ENCODE data around the gene ZFPM1.

ZFPM1 gene

DNA sequence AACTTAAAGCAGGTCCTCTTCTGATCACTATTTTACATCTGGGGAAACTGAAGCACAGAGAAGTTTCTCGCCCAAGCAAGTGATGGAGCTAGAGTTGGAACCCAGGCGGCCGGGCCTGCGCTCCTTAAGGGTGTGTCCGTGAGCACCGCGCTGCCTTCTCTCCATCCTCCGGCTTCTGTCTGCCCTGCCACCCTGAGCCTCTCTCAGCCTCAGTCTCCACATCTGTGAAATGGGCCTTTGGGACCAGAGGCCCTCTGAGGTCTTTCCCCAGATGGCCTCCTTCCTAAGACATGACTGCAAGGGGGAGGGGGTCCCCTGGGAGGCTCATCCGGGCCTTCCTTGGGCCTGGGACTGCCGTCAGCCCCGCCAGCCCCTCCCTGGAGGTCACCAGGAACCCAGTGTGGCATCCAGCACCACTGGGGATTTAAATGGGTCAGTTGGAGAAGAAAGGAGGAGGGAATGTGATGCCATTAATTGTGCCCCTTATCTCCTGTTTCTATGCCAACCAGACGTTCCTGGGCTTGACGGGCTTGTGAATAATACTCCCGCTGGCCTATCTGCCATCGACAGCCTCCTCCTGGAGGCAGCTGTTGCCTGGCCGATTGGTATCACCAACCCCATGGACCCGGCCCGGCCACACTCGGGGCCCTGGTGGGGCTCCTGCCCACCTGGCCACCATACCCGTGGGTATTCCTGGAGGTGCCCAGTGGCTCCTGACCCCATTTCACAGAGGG, 5.1 kb downstream of the ZFPM1 start:
- WGBS, 2 experiments = 93% methylated on average over 20 of the region's 20 CpGs
- no peaks in the 10 kb centered on the region for H3K9me3 ChIP-seq (ENCODE audit: control insufficient read depth, low read length)
- H3K27ac ChIP-seq (ENCODE audit: insufficient read depth, low read depth, low read length, poor library complexity, severe bottlenecking) = no peak overlapping the region

DNA sequence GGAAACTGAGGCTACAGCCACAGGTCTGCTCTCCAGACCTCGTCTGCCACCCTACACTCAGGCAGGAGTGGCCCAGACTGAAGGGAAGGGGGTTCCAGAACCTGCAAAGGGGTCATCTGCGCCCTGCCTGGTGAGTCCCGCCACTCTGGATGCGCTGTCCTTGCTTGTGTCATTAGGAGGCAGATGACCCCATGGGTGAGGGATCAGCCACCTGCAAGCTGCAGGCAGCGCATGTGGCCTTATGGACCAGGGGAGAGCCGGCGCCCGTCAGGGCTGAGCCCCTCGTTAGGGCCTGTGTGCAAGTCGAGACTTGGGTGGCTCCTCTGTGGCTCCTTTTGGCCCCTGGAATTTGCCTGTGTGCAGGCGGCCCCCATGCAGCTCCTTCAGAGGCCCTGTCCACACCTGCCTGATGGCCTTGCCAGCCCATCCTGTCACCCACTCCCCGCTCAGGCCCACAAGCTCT, 5.7 kb downstream of the ZFPM1 start:
- H3K27ac ChIP-seq (ENCODE audit: insufficient read depth, low read depth, low read length, poor library complexity, severe bottlenecking) = no peak overlapping the region
- no peaks in the 10 kb centered on the region for H3K9me3 ChIP-seq (ENCODE audit: control insufficient read depth, low read length)
- H3K27me3 ChIP-seq (ENCODE audit: control insufficient read depth, insufficient read depth, low read length, poor library complexity, severe bottlenecking) = peaks cover 42% of the 10 kb centered on the region
- 89 to 92% methylated on average over 12 of the region's 12 CpGs for WGBS, 2 experiments
- no peaks in the 10 kb centered on the region for H3K36me3 ChIP-seq (ENCODE audit: control insufficient read depth, insufficient read depth, low read length)
- H3K4me1 ChIP-seq (ENCODE audit: control insufficient read depth, insufficient read depth, low read length) = peaks cover 31% of the 10 kb centered on the region
- H3K4me3 ChIP-seq (ENCODE audit: insufficient read depth, low read depth, low read length) = no peak overlapping the region

More for the DNA sequence above, 5.1 kb downstream of the ZFPM1 start:
- H3K4me3 ChIP-seq (ENCODE audit: insufficient read depth, low read depth, low read length) = no peak overlapping the region
- peaks cover 44% of the 10 kb centered on the region for H3K27me3 ChIP-seq (ENCODE audit: control insufficient read depth, insufficient read depth, low read length, poor library complexity, severe bottlenecking)
- H3K4me1 ChIP-seq (ENCODE audit: control insufficient read depth, insufficient read depth, low read length) = peaks cover 31% of the 10 kb centered on the region
- no peaks in the 10 kb centered on the region for H3K36me3 ChIP-seq (ENCODE audit: control insufficient read depth, insufficient read depth, low read length)

DNA sequence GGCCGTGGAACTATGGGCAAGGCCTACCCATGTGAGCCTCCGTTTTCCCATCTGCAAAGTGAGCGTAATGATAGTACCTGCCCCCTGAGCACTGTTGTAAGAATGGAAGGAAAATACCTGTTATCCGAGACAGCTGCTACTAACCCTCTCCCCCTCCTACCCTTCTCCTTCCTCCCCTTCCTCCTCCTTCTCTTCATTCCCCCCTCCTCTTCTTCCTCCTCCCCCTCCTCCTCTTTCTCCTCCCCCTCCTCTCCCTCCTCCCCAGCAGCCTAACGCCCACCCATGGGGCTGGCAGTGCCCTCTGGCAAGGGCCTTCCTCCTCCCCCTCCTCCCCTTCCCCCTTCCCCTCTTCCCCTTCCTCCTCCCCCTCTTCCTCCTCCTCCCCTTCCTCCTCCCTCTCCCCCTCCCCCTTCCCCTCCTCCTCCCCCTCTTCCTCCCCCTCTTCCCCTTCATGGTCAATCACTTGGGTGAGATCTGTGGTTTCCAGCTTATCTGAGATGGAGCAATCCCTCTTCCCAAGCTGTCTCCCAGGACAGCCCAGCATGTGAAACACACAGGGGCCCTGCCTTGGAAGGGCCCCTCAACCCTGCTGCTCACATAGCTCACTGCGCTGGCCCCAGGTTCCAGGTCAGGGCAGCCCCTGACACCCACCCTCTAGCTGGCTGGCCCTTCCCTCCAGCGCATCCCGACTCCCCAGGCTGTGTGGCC, 6.4 kb downstream of the ZFPM1 start:
- H3K4me1 ChIP-seq (ENCODE audit: control insufficient read depth, insufficient read depth, low read length) = peaks cover 24% of the 10 kb centered on the region
- peaks cover 34% of the 10 kb centered on the region for H3K27me3 ChIP-seq (ENCODE audit: control insufficient read depth, insufficient read depth, low read length, poor library complexity, severe bottlenecking)
- H3K9me3 ChIP-seq (ENCODE audit: control insufficient read depth, low read length) = no peaks in the 10 kb centered on the region
- no peak overlapping the region for H3K27ac ChIP-seq (ENCODE audit: insufficient read depth, low read depth, low read length, poor library complexity, severe bottlenecking)
- 79 to 89% methylated on average over 8 of the region's 8 CpGs for WGBS, 2 experiments
- H3K4me3 ChIP-seq (ENCODE audit: insufficient read depth, low read depth, low read length) = no peak overlapping the region
- no peaks in the 10 kb centered on the region for H3K36me3 ChIP-seq (ENCODE audit: control insufficient read depth, insufficient read depth, low read length)

DNA sequence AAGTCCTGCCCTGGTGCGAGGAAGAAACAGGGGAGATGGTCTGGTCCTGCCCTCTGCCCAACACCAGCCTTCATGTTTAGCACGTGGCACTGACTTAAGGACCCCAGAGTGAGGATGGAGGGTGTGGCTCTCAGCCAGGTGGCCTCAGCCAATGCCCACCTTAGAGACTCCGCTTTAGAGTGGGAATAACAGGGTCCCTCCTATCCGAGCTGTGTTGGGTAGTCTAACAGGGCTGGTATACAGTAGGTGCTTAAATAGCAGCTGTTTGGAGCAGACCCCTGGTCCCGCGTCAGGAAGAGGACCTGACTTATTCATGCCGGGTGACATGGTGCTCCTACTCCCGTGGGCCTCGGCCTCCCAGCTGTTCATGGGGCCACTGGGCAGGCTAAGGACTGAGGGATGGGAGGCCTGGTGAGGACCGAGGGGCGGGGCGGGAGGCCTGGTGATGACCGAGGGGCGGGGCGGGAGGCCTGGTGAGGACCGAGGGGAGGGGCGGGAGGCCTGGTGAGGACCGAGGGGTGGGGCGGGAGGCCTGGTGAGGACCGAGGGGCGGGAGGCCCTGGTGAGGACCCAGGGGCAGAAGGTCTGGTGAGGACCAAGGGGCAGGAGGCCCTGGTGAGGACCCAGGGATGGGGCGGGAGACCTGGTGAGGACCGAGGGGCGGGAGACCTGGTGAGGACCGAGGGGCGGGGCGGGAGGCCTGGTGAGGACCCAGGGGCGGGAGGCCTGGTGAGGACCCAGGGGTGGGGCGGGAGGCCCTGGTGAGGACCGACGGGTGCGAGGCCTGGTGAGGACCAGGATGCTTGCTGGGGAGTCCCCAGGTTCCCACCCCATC, 7.6 kb downstream of the ZFPM1 start:
- Histone ChIP-seq H3K27me3 (ENCODE audit: control insufficient read depth, insufficient read depth, low read length, poor library complexity, severe bottlenecking) (peaks cover 22% of the 10 kb centered on the region), H3K27ac (ENCODE audit: insufficient read depth, low read depth, low read length, poor library complexity, severe bottlenecking) (no peak overlapping the region), H3K9me3 (ENCODE audit: control insufficient read depth, low read length) (no peaks in the 10 kb centered on the region), H3K4me1 (ENCODE audit: control insufficient read depth, insufficient read depth, low read length) (peaks cover 19% of the 10 kb centered on the region), H3K4me3 (ENCODE audit: insufficient read depth, low read depth, low read length) (no peak overlapping the region), H3K36me3 (ENCODE audit: control insufficient read depth, insufficient read depth, low read length) (no peaks in the 10 kb centered on the region)
- 92% methylated on average over 32 of the region's 32 CpGs for WGBS, 2 experiments

DNA sequence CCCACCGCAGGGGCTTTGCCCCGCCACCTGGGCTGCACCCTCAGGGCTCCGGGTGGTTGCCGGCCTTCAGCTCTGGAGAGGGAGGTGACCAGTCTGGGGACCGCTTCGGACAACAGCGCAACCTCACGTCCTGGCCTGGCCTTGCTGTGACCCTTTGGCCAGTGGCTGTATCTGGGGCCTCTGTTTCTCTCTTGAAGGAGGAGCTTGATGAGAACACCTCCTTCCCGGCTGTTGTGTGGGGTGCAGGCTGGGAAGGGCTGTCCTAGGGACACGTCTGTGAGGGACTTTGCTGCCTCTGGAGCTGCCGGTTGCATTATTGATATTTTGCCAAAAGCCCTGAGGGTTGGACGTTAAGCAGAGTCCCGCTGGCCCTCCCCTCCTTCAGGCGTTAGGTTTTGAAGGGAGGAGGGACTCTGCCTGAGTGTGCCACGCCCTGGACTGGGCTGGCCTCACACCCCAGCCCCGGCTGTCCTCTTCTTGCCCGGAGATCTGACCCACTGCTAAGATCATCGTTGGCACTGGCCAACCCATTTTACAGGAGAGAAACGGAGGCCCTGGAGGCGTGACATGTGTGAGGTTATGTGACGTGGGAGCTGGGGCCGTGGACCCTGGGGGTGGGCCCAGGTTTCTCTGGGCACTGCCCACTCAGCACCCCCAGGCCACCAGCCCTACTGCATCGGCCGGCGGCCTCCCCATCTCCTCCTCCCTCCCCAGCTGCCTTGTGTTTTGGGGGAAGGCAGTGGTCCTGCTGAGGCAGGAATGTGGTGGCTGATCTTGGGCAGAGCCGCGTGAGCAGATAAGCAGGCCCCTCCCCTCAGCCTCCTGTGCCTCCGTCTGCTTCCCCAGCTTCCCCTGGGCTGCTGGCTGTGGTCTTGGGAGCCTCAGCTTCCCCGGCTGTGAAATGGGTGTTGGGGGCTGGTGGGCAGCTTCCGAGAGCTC, 8.5 kb downstream of the ZFPM1 start:
- H3K4me1 ChIP-seq (ENCODE audit: control insufficient read depth, insufficient read depth, low read length) = peaks cover 14% of the 10 kb centered on the region
- no peak overlapping the region for H3K27ac ChIP-seq (ENCODE audit: insufficient read depth, low read depth, low read length, poor library complexity, severe bottlenecking)
- H3K27me3 ChIP-seq (ENCODE audit: control insufficient read depth, insufficient read depth, low read length, poor library complexity, severe bottlenecking) = peaks cover 14% of the 10 kb centered on the region
- no peaks in the 10 kb centered on the region for H3K36me3 ChIP-seq (ENCODE audit: control insufficient read depth, insufficient read depth, low read length)
- WGBS, 2 experiments = 46% methylated on average over 30 of the region's 30 CpGs
- no peak overlapping the region for H3K4me3 ChIP-seq (ENCODE audit: insufficient read depth, low read depth, low read length)
- H3K9me3 ChIP-seq (ENCODE audit: control insufficient read depth, low read length) = no peaks in the 10 kb centered on the region

DNA sequence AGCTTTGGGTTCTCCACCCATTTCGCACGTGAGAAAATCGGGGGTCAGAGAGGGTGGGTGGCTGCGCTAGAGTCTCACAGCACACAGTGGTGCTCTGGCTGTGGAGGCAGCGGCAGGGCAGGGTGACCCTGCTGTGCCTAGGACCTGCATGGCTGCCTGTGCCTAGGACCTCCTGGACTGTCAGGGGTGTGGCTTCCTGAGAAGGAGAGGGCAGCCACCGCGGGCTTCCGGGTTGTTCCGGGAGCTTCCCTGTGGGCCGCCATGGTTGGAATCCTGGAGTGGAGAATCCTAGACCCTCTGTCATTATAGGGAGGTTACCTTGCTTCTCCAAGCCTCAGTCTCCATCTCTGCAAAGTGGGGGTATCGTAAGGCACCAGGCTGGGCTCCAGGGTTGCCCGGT, 9.3 kb downstream of the ZFPM1 start:
- Histone ChIP-seq H3K36me3 (ENCODE audit: control insufficient read depth, insufficient read depth, low read length) (no peaks in the 10 kb centered on the region), H3K9me3 (ENCODE audit: control insufficient read depth, low read length) (no peaks in the 10 kb centered on the region), H3K4me1 (ENCODE audit: control insufficient read depth, insufficient read depth, low read length) (peaks cover 14% of the 10 kb centered on the region), H3K27me3 (ENCODE audit: control insufficient read depth, insufficient read depth, low read length, poor library complexity, severe bottlenecking) (peaks cover 6% of the 10 kb centered on the region), H3K4me3 (ENCODE audit: insufficient read depth, low read depth, low read length) (no peak overlapping the region), H3K27ac (ENCODE audit: insufficient read depth, low read depth, low read length, poor library complexity, severe bottlenecking) (no peak overlapping the region)
- 61 to 63% methylated on average over 12 of the region's 12 CpGs for whole genome bisulfite sequencing, 2 experiments

DNA sequence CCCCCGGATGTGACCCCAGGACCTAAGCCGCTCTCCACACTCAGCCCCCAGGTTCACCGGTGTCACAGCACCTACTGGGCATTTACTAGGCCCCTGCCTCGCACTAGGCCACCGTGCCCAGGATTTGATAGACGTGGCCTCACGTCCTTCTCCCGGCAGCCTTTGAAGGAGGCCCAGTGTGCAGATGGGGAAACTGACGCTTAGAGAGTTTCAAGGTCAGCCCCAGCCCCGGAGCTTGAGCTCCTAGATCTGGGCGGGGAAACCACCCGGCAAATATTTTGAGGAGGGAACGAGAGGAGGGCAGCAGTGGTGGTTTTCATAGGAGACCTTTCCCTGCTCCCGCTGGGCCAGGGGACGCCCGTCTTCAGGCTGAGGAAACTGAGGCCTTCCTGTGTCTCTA, 10.3 kb downstream of the ZFPM1 start:
- 94 to 95% methylated on average over 16 of the region's 16 CpGs for WGBS, 2 experiments
- peaks cover 14% of the 10 kb centered on the region for H3K4me1 ChIP-seq (ENCODE audit: control insufficient read depth, insufficient read depth, low read length)

DNA sequence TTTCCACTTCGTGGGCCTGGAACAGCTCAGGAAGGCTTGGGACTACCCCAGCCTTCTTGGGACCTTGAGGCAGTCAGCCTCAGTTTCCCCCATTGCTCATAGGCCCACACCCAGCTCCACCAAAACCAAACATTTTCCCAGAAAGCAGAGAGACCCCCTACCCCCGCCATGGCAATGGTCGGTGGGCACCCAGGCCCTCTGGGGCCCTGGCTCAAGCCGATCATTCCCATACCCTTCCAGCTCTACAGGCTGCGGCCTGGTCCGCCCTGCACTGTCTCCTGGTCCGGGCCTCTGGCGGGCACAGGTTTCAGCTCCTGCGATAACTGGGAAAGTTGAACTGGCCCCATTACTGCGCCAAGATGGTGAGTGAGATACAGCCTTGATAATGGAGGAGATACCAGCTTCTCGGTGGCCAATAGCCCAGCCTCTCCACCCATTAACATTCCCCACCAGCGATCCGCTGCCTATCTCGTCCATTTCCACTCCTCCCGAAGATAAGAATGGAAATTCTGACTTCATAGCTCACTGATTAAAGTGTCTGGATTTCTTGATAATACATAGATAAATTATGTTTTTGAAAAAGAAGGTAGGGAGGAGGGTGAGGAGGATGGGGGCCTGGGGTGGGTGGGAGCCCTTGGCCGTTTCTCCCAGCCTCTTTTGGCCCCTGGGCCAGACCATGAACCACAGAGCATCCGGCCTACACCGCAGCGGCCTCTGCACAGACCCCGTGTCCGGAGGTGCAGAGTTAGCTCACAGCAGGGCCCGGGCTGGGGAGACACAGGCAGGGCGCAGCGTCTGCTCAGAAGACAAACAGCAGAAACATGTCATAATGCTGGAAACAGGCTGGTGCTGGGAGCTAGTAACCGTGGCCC, 11.6 kb downstream of the ZFPM1 start:
- Histone ChIP-seq H3K27ac (ENCODE audit: insufficient read depth, low read depth, low read length, poor library complexity, severe bottlenecking) (no peak overlapping the region), H3K4me3 (ENCODE audit: insufficient read depth, low read depth, low read length) (no peak overlapping the region), H3K27me3 (ENCODE audit: control insufficient read depth, insufficient read depth, low read length, poor library complexity, severe bottlenecking) (no peaks in the 10 kb centered on the region), H3K36me3 (ENCODE audit: control insufficient read depth, insufficient read depth, low read length) (no peaks in the 10 kb centered on the region), H3K9me3 (ENCODE audit: control insufficient read depth, low read length) (no peaks in the 10 kb centered on the region), H3K4me1 (ENCODE audit: control insufficient read depth, insufficient read depth, low read length) (peaks cover 14% of the 10 kb centered on the region)
- WGBS, 2 experiments = 94 to 96% methylated on average over 25 of the region's 25 CpGs

More for the DNA sequence above, 10.3 kb downstream of the ZFPM1 start:
- no peak overlapping the region for H3K4me3 ChIP-seq (ENCODE audit: insufficient read depth, low read depth, low read length)
- H3K27ac ChIP-seq (ENCODE audit: insufficient read depth, low read depth, low read length, poor library complexity, severe bottlenecking) = no peak overlapping the region
- H3K36me3 ChIP-seq (ENCODE audit: control insufficient read depth, insufficient read depth, low read length) = no peaks in the 10 kb centered on the region
- no peaks in the 10 kb centered on the region for H3K27me3 ChIP-seq (ENCODE audit: control insufficient read depth, insufficient read depth, low read length, poor library complexity, severe bottlenecking)
- H3K9me3 ChIP-seq (ENCODE audit: control insufficient read depth, low read length) = no peaks in the 10 kb centered on the region
